Endothelial cell of umbilical vein (primary cell): ENCODE results near the gene XXYLT1.

ENCODE experiments used
- EZH2 ChIP-seq: IDR thresholded peaks from 2 replicates; pipeline ENCODE4 v1.6.1; 2012; ENCODE audit warnings: borderline replicate concordance, low read depth, mild to moderate bottlenecking, moderate library complexity, low read length, inconsistent platforms; ENCODE audit not compliant: severe bottlenecking
- FOS ChIP-seq: IDR thresholded peaks from 2 replicates; pipeline ENCODE4 v1.6.1; 2011; ENCODE audit warnings: mild to moderate bottlenecking, low read length, moderate library complexity, borderline replicate concordance; ENCODE audit not compliant: insufficient read depth
- GATA2 ChIP-seq: IDR thresholded peaks from 2 replicates; pipeline ENCODE4 v1.7.0; 2011; ENCODE audit warnings: low read depth, mild to moderate bottlenecking, moderate library complexity, mixed read lengths, low read length; ENCODE audit not compliant: insufficient read length, insufficient read depth
- POLR2A ChIP-seq: IDR thresholded peaks from 2 replicates; pipeline ENCODE4 v1.6.1; 2012; ENCODE audit warnings: low read depth, mild to moderate bottlenecking, control low read depth, low read length
- POLR2AphosphoS5 ChIP-seq: IDR thresholded peaks from 2 replicates; pipeline ENCODE4 v1.6.1; 2012; ENCODE audit warnings: low read depth, mild to moderate bottlenecking, control low read depth, low read length, moderate library complexity; ENCODE audit not compliant: insufficient read depth
- TF ChIP-seq, protein P1 (sequence below), 2 donors: IDR thresholded peaks; 1 replicate in 1 of 2; 2 replicates in 1 of 2; pipeline ENCODE4 v1.5.1; 2011; ENCODE audit warnings: low read length in 2 of 2, mild to moderate bottlenecking in 2 of 2, moderate library complexity in 2 of 2, control low read depth in 1 of 2, inconsistent platforms in 1 of 2, low read depth in 1 of 2; ENCODE audit not compliant: insufficient read depth in 1 of 2; ENCODE audit errors: extremely low read depth in 1 of 2
- TF ChIP-seq, protein P2 (sequence below): IDR thresholded peaks from 2 replicates; pipeline ENCODE4 v1.6.1; 2011; ENCODE audit not compliant: insufficient read depth, insufficient read length

DNA sequence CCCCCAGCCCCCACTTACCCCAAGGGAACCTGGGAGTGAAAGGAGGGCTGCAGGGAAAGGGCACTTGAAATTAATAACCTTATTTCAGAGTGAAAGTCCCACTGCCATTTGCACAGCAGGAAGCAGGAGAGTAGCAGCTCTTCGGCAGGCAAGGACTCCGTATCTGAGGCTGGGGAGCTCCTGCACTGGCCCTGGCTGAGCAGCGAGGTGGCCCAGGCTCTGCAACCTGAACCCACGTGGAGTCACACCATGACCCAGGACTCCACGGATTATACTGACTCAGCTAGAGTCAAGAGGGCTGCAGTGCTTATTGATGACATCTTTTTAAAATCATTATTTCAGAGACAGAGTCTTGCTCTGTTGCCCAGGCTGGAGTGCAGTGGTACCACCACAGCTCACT is 214.5 kb downstream of the XXYLT1 start:
- TF ChIP-seq, protein P1, sequence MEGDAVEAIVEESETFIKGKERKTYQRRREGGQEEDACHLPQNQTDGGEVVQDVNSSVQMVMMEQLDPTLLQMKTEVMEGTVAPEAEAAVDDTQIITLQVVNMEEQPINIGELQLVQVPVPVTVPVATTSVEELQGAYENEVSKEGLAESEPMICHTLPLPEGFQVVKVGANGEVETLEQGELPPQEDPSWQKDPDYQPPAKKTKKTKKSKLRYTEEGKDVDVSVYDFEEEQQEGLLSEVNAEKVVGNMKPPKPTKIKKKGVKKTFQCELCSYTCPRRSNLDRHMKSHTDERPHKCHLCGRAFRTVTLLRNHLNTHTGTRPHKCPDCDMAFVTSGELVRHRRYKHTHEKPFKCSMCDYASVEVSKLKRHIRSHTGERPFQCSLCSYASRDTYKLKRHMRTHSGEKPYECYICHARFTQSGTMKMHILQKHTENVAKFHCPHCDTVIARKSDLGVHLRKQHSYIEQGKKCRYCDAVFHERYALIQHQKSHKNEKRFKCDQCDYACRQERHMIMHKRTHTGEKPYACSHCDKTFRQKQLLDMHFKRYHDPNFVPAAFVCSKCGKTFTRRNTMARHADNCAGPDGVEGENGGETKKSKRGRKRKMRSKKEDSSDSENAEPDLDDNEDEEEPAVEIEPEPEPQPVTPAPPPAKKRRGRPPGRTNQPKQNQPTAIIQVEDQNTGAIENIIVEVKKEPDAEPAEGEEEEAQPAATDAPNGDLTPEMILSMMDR (IDR thresholded peaks at IDR 0.05; ENCODE audit: extremely low read depth in 1 of 2, insufficient read depth in 1 of 2, low read depth in 1 of 2, low read length in 2 of 2) = no peak
- TF ChIP-seq, protein P2, sequence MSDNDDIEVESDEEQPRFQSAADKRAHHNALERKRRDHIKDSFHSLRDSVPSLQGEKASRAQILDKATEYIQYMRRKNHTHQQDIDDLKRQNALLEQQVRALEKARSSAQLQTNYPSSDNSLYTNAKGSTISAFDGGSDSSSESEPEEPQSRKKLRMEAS = no peak
- TF ChIP-seq POLR2A (no peak), POLR2AphosphoS5 (no peak), EZH2 (no peak), GATA2 (no peak), FOS (no peak)
